HEK293 (cell line): ENCODE data around the gene PDLIM1.

Experiments used
- CTCF ChIA-PET: fragments of 350-600 bp; formaldehyde crosslinking; extraction: SDS; loops from one replicate; lab custom pipeline; 2021; ENCODE audit warnings: antibody characterized with exemption; lab: Yijun Ruan, JAX
- POLR2A ChIA-PET: fragments of 300-600 bp; formaldehyde crosslinking; extraction: SDS; loops from one replicate; lab custom pipeline; 2020; ENCODE audit warnings: antibody characterized with exemption, inconsistent platforms; lab: Yijun Ruan, JAX
- H3K27ac ChIP-seq: fragments of 200-500 bp; sonication (Bioruptor generic); 2 replicates; pipeline ENCODE4 v1.5.1; 2014; ENCODE audit warnings: low read depth, low read length, control low read depth, inconsistent platforms; ENCODE audit errors: extremely low read depth
- H3K36me3 ChIP-seq, 2 experiments: fragments of 200-500 bp in 1 of 2; sonication (Bioruptor generic) in 1 of 2; 1 replicate in 1 of 2; 2 replicates in 1 of 2; pipeline ENCODE4 v1.5.1; 2014 to 2017; ENCODE audit warnings: inconsistent platforms in 2 of 2, low read length in 2 of 2; ENCODE audit not compliant: control insufficient read depth in 2 of 2, insufficient read depth in 1 of 2
- H3K4me1 ChIP-seq: fragments of 200-500 bp; sonication (Bioruptor generic); 2 replicates; pipeline ENCODE4 v1.5.1; 2014; ENCODE audit warnings: mild to moderate bottlenecking, low read length, inconsistent platforms; ENCODE audit not compliant: control insufficient read depth, insufficient read depth
- H3K4me3 ChIP-seq: 2 replicates; pipeline ENCODE4 v1.5.1; 2011; ENCODE audit warnings: low read depth, mild to moderate bottlenecking, control low read depth, low read length, moderate library complexity
- H3K9me3 ChIP-seq: fragments of 200-500 bp; sonication (Bioruptor generic); 2 replicates; pipeline ENCODE4 v1.5.1; 2014; ENCODE audit warnings: low read depth, low read length, inconsistent platforms; ENCODE audit not compliant: control insufficient read depth, insufficient read depth
- MEIS1 ChIP-seq: sonication (generic); formaldehyde crosslinking; IDR thresholded peaks from 2 replicates; pipeline ENCODE4 v1.8.1; 2022; ENCODE audit warnings: missing genetic modification reagents, mild to moderate bottlenecking, borderline replicate concordance
- ZBTB1 ChIP-seq: fragments of 450-650 bp; formaldehyde crosslinking; IDR thresholded peaks from 2 replicates; pipeline ENCODE4 v1.5.1; 2016; ENCODE audit warnings: missing biosample characterization, missing genetic modification characterization
- ZBTB10 ChIP-seq: fragments of 450-650 bp; formaldehyde crosslinking; IDR thresholded peaks from 2 replicates; pipeline ENCODE4 v1.5.1; 2016; ENCODE audit warnings: missing biosample characterization, missing genetic modification characterization
- ZNF10 ChIP-seq: fragments of 450-650 bp; formaldehyde crosslinking; IDR thresholded peaks from 2 replicates; pipeline ENCODE4 v1.5.1; 2017; ENCODE audit warnings: missing biosample characterization, missing genetic modification characterization
- ZNF155 ChIP-seq: fragments of 450-650 bp; formaldehyde crosslinking; IDR thresholded peaks from 2 replicates; pipeline ENCODE4 v1.5.1; 2016; ENCODE audit warnings: missing biosample characterization, missing genetic modification characterization
- ZNF354C ChIP-seq: fragments of 450-650 bp; formaldehyde crosslinking; IDR thresholded peaks from 2 replicates; pipeline ENCODE4 v1.5.1; 2016; ENCODE audit warnings: missing biosample characterization, missing genetic modification characterization, low read depth, borderline replicate concordance
- ZNF639 ChIP-seq: fragments of 450-650 bp; formaldehyde crosslinking; IDR thresholded peaks from 2 replicates; pipeline ENCODE4 v1.5.1; 2016; ENCODE audit warnings: missing biosample characterization, missing genetic modification characterization
- TF ChIP-seq, protein P1 (sequence below): fragments of 450-650 bp; formaldehyde crosslinking; IDR thresholded peaks from 2 replicates; pipeline ENCODE4 v1.5.1; 2017; ENCODE audit warnings: missing biosample characterization, missing genetic modification characterization

The PDLIM1 gene

GRCh38 chr10:95324436-95325268, 33.8 kb upstream of the PDLIM1 start:
- Histone ChIP-seq H3K4me1 (peaks cover 9% of the 10 kb centered on the region), H3K36me3 (no peaks in the 10 kb centered on the region), H3K9me3 (no peaks in the 10 kb centered on the region), H3K4me3 (no peak overlapping the region), H3K27ac (no peak overlapping the region)
- TF ChIP-seq ZBTB10 (tag by site-specific recombination) = no peak
- ChIA-PET POLR2A (interaction anchor here (1.1 kb wide), 1 partner anchor 9 kb away, joined by 3 read pairs; no protein-coding TSS in a partner anchor), CTCF (interaction anchor here (0.6 kb wide), 2 partner anchors 223 to 270 kb away, joined by 3 read pairs; no protein-coding TSS in a partner anchor)

- Histone ChIP-seq H3K4me3 (no peak overlapping the region), H3K4me1 (peaks cover 5% of the 10 kb centered on the region; the same call in 1 of the 2 replicates), H3K36me3 (no peaks in the 10 kb centered on the region), H3K27ac (no peak overlapping the region), H3K9me3 (no peaks in the 10 kb centered on the region)
- no peak for TF ChIP-seq ZBTB1 (tag by site-specific recombination)
- TF ChIP-seq ZNF10 (tag by site-specific recombination) = no peak
- ChIA-PET POLR2A (no interaction called here), CTCF (no interaction called here)
Measured at GRCh38 chr10:95321554-95322301, 30.9 kb upstream of the PDLIM1 start.

DNA sequence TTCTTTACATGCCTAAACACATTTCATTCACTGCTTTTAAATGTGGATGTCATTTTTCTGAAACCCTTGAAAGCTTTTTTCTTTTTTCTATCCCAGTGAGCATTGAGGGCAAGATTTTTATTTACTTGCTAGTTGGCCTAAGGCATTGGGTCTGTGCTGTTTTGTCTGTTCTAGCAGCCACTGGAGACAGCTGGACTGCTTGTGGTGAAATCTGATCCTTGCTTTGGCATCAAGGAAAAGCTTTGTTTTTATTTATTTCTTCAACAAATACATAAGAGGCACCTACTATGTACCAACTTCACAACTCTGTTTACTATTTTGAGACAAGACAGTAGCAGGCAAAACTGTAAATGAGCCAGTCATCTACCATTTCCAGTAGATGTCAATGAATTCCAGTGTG, 28.4 kb upstream of the PDLIM1 start:
- TF ChIP-seq, protein P1, sequence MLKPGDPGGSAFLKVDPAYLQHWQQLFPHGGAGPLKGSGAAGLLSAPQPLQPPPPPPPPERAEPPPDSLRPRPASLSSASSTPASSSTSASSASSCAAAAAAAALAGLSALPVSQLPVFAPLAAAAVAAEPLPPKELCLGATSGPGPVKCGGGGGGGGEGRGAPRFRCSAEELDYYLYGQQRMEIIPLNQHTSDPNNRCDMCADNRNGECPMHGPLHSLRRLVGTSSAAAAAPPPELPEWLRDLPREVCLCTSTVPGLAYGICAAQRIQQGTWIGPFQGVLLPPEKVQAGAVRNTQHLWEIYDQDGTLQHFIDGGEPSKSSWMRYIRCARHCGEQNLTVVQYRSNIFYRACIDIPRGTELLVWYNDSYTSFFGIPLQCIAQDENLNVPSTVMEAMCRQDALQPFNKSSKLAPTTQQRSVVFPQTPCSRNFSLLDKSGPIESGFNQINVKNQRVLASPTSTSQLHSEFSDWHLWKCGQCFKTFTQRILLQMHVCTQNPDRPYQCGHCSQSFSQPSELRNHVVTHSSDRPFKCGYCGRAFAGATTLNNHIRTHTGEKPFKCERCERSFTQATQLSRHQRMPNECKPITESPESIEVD = peak; percentile 60
- no peak for TF ChIP-seq ZNF155 (tag by site-specific recombination)
- CTCF ChIA-PET = interaction anchor here (0.6 to 1.4 kb wide), 3 partner anchors 31 to 76 kb away, joined by 3 to 5 read pairs (median 3); no protein-coding TSS in a partner anchor
- POLR2A ChIA-PET = no interaction called here
- Histone ChIP-seq H3K4me1 (peaks cover 5% of the 10 kb centered on the region), H3K9me3 (no peaks in the 10 kb centered on the region), H3K36me3 (no peaks in the 10 kb centered on the region), H3K4me3 (no peak overlapping the region), H3K27ac (no peak overlapping the region; the same call in 1 of the 2 replicates)

DNA sequence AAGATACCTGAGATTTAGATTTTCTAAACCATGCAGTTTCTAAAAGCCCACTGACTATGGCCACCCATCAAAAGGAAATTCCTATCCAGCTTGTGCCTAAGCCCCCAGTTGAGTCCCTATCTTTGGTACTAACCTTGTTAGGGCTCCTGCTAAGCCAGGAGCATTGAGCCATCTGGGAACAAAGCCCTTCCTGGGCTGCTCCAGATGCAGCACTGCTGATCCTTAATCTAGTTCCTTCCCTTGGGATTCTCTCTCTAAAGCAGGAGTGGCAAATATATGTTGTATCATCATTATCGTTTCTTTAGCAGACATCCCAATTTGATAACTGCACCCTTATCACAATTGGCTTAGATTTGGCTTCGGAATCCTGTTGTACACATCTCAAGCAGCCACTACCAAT, 24.7 kb upstream of the PDLIM1 start:
- Histone ChIP-seq H3K27ac (no peak overlapping the region), H3K4me1 (peaks cover 15% of the 10 kb centered on the region), H3K36me3 (no peaks in the 10 kb centered on the region), H3K9me3 (no peaks in the 10 kb centered on the region)
- TF ChIP-seq MEIS1 (CRISPR knock-in tag) (no peak), ZNF639 (tag by site-specific recombination) (no peak), ZNF354C (tag by site-specific recombination) (no peak)
- TF ChIP-seq, all 188 proteins: peak for 0
- no peak overlapping the region for H3K4me3 ChIP-seq
- CTCF ChIA-PET = interaction anchor here (1.3 kb wide), 1 partner anchor 47 kb away, joined by 4 read pairs; no protein-coding TSS in a partner anchor
- POLR2A ChIA-PET = no interaction called here
